Epithelial cell of proximal tubule (primary cell): ENCODE measurements around the gene LINGO3. TPM values are rescaled to one million over a fixed set of nuclear protein-coding genes. Genes with fewer than 3 reads are reported as not detected.

ENCODE experiments used
- DNase-seq: peaks from one replicate; pipeline ENCODE4 v3.0.0-alpha.2; 2011; ENCODE audit warnings: low read depth
- H3K4me3 ChIP-seq: 2 replicates; pipeline ENCODE4 v1.5.1; 2011; ENCODE audit warnings: low read depth, mild to moderate bottlenecking, low read length
- CTCF ChIP-seq: conservative IDR thresholded peaks from 2 replicates; pipeline ENCODE4 v1.5.1; 2012; ENCODE audit warnings: low read depth, mild to moderate bottlenecking, low read length
- total RNA-seq: library from RNA; depleted of rRNA; stranded (reverse); fragments of >200 nt; gene quantifications from 2 replicates; pipeline ENCODE4 v1.2.3, GENCODE V29; 2015

The LINGO3 gene
- total RNA-seq, 1 donor from 2014 or later = not detected

DNA sequence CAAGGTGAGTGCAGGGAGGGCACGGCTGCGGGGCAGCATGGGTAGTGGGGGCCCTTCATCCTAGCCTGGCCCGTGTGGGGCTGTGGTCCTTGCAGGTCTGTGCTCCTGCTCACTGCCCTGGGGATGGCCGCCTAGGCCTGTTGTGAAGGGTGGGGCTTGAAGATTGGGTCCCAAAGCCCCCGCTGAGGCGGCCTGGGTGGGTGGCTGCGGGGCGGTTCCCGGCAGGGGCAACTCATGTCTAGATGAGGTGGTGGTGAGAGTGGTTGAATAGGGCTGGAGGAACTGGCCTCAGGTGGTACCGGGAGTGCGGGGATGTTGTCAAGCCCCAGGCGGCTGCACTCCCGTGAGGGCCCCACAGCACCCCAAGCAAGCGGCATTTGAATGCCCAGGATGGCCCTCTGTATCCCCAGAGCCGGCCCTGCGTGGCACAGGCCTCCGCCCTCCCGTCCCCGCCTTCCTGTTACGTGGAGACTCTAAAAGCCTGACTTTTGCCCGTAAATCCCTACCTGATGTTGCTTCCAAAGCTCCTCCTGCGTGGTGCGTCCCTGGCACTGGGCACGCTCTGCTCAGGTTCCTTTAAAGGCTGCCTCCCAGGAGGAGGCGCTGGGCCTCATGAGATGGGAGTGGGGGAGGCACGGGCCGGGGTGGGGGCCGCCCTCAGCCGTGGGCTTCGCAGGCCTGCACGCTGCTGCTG is 35.5 kb upstream of the LINGO3 start:
- TF ChIP-seq CTCF = no peak
- no peak for DNase-seq
- H3K4me3 ChIP-seq = no peak overlapping the region

DNA sequence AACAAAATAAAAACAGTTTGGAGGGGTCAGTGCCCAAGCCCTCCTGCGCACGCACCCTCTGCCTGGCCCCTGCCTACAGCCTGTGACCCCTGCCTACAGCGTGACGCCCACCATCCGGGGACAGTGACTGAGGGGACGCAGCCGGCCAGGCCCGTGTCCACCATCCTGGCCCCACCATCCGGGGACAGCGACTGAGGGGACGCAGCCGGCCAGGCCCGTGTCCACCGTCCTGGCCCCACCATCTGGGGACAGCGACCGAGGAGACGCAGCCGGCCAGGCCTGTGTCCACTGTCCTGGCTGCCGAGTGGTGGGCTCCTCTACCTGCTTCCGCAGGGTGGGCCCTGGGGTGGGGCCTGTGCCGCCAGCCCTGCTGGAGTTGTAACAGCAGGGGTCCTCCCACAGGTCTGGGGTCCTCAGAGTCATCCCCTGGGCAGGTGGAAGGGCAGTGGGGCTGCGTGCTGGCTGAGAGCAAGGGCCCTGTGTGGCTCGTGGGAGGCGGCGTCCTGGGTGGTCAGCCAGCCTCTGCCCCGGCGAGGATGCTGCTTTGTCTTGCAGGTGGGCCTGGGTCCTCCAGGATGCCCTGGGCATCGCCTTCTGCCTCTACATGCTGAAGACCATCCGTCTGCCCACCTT is 34.8 kb upstream of the LINGO3 start:
- no peak for DNase-seq
- H3K4me3 ChIP-seq = no peak overlapping the region
- TF ChIP-seq CTCF = no peak

DNA sequence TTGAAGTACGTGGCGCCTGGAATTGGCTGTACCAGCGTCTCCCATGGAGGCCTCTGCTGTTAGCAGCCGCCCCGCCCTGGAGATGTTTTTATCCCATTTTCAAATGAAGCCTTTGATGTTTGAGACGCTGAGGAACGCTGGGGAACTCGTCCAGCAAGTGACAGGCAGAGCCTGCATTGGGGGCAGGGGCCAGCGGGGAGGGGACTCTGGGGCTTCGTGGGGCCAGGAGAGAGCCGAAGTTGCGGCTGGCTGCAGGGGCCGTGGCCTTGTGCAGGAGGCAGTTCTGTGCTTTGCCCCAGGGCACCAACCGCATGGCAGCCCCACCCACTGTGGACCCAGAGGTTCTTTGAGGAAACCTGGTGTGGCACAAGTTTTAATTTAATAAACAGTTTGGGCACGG is 34.0 kb upstream of the LINGO3 start:
- H3K4me3 ChIP-seq = no peak overlapping the region
- no peak for TF ChIP-seq CTCF
- no peak for DNase-seq

DNA sequence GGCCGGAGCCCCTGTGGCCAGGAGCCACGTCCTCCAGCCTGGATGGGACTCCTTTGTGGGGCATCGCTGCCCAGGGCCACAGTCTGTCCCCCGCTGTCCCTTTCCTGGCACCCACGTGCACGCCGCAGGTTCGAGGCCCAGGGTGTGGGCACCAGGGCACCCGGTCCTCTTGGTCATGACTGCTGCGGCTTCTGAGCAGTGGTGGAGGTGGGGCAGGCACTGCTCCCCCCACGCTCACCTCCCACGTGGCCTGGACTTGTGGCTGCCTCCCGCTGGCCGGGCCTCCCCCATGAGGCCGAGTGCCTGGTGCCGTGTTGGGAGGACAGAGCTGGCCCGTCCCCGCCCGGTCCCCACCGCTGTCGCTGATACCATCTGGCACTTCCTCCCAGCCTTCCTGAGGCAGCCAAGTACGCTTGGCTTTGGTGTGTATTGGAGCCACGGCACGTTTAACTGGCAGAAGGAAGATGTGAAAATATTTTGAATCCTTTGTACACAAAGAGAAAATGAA is 33.3 kb upstream of the LINGO3 start:
- no peak for DNase-seq
- no peak for TF ChIP-seq CTCF
- no peak overlapping the region for H3K4me3 ChIP-seq

DNA sequence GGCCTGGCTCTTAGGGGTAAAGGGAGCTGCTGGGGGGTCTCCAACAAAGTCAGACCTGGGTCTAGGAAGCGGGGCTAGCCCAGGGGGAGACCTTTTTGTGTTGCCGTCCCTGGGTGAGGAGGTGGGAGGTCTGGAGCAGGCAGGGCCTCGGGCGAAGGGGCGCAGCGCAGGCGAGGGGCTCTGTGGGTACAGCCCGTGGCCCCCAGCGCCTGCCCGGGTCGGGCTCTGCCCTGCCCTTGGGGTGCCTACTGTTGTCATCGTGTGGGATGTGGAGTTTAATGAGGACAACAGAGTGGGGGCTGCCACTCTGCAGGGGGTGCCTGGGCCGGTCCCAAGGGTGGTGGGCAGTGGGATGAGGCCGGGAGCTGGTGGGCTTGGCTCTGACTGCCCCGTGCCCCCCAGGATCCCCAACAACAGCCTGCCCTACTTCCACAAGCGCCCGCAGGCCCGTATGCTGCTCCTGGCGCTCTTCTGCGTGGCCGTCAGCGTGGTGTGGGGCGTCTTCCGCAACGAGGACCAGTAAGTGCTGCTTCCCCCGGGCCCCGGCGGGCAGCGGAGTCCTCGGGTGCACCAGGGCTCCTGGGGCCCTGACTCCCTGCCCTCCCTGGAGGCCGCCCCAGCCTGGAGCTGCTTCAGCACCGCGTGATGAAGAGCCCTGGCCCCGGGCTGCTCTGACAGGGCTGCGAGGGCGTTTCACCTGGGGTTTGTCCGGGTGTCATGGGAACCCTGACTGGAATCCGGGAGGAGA is 32.7 kb upstream of the LINGO3 start:
- H3K4me3 ChIP-seq = no peak overlapping the region
- no peak for DNase-seq
- TF ChIP-seq CTCF = no peak

GRCh38 chr19:2339644-2340310 is 31.8 kb upstream of the LINGO3 start:
- no peak overlapping the region for H3K4me3 ChIP-seq
- DNase-seq = no peak
- no peak for TF ChIP-seq CTCF
